SK-N-SH treated with all-trans-retinoic acid at 6 μM for 48 hours (cell line): ENCODE results near the gene SPATA22.
"Not testable (repeated sequence)": the region's sequence is repeated elsewhere in the genome, so short reads cannot be mapped to it uniquely, and the experiment has no call there.

Experiments
- ATAC-seq: fragments of 200-7000 bp; cut with Tn5 transposase; 3 replicates; pipeline ENCODE4 v1.9.1; 2020; ENCODE audit warnings: mild to moderate bottlenecking, moderate library complexity
- ARNTL ChIP-seq: fragments of 450-650 bp; formaldehyde crosslinking; IDR thresholded peaks from 2 replicates; pipeline ENCODE4 v1.5.0; 2020; ENCODE audit warnings: low read depth, mild to moderate bottlenecking, moderate library complexity, borderline replicate concordance
- BACH2 ChIP-seq: fragments of 250-450 bp; sonication (Bioruptor Pico); IDR thresholded peaks from 2 replicates; pipeline ENCODE4 v1.9.0; 2021; ENCODE audit warnings: mild to moderate bottlenecking, borderline replicate concordance
- CSDC2 ChIP-seq: fragments of 250-450 bp; sonication (Bioruptor Pico); IDR thresholded peaks from 2 replicates; pipeline ENCODE4 v1.5.0; 2020; ENCODE audit warnings: mild to moderate bottlenecking, moderate library complexity
- ESRRG ChIP-seq: fragments of 250-450 bp; sonication (Bioruptor Pico); IDR thresholded peaks from 2 replicates; pipeline ENCODE4 v1.6.1; 2021; ENCODE audit warnings: mild to moderate bottlenecking
- GLIS3 ChIP-seq: fragments of 250-450 bp; sonication (Bioruptor Pico); IDR thresholded peaks from 2 replicates; pipeline ENCODE4 v1.5.0; 2020; ENCODE audit warnings: mild to moderate bottlenecking, moderate library complexity
- ISL1 ChIP-seq: fragments of 250-450 bp; sonication (Bioruptor Pico); IDR thresholded peaks from 2 replicates; pipeline ENCODE4 v2.1.2; 2022; ENCODE audit warnings: mild to moderate bottlenecking, moderate library complexity
- OSR1 ChIP-seq: fragments of 250-450 bp; sonication (Bioruptor Pico); IDR thresholded peaks from 2 replicates; pipeline ENCODE4 v1.8.0; 2022; ENCODE audit warnings: moderate library complexity, mild to moderate bottlenecking, inconsistent platforms
- PPARA ChIP-seq: fragments of 250-450 bp; sonication (Bioruptor Pico); IDR thresholded peaks from 2 replicates; pipeline ENCODE4 v1.5.0; 2020; ENCODE audit warnings: mild to moderate bottlenecking, borderline replicate concordance
- SNAI2 ChIP-seq: fragments of 250-450 bp; sonication (Bioruptor Pico); IDR thresholded peaks from 2 replicates; pipeline ENCODE4 v1.5.0; 2020; ENCODE audit warnings: mild to moderate bottlenecking, moderate library complexity
- TCF4 ChIP-seq: fragments of 250-450 bp; sonication (Bioruptor Pico); IDR thresholded peaks from 2 replicates; pipeline ENCODE4 v1.8.0; 2021; ENCODE audit warnings: mild to moderate bottlenecking, moderate library complexity, borderline replicate concordance
- TOX ChIP-seq: fragments of 250-450 bp; sonication (Bioruptor Pico); IDR thresholded peaks from 2 replicates; pipeline ENCODE4 v1.8.0; 2021; ENCODE audit warnings: mild to moderate bottlenecking, moderate library complexity, borderline replicate concordance
- ZC3H10 ChIP-seq: fragments of 250-450 bp; sonication (Bioruptor Pico); IDR thresholded peaks from 2 replicates; pipeline ENCODE4 v1.5.1; 2021; ENCODE audit warnings: mild to moderate bottlenecking, moderate library complexity
- ZFP30 ChIP-seq: fragments of 450-650 bp; formaldehyde crosslinking; IDR thresholded peaks from 2 replicates; pipeline ENCODE4 v1.5.0; 2022; ENCODE audit warnings: mild to moderate bottlenecking, moderate library complexity
- ZNF565 ChIP-seq: fragments of 450-650 bp; formaldehyde crosslinking; conservative IDR thresholded peaks from 2 replicates; pipeline ENCODE4 v1.5.0; 2020; ENCODE audit warnings: low read depth, mild to moderate bottlenecking, moderate library complexity
- TF ChIP-seq, protein P1 (sequence below): fragments of 250-450 bp; sonication (Bioruptor Pico); IDR thresholded peaks from 2 replicates; pipeline ENCODE4 v1.8.0; 2021; ENCODE audit warnings: low read depth, mild to moderate bottlenecking, moderate library complexity, borderline replicate concordance
- TF ChIP-seq, protein P2 (sequence below): fragments of 250-450 bp; sonication (Bioruptor Pico); IDR thresholded peaks from 2 replicates; pipeline ENCODE4 v1.5.1; 2020; ENCODE audit warnings: low read depth, mild to moderate bottlenecking, moderate library complexity
- TF ChIP-seq, protein P3 (sequence below): fragments of 250-450 bp; sonication (Bioruptor Pico); IDR thresholded peaks from 2 replicates; pipeline ENCODE4 v1.5.0; 2020; ENCODE audit warnings: mild to moderate bottlenecking, moderate library complexity
- TF ChIP-seq, protein P4 (sequence below): fragments of 250-450 bp; sonication (Bioruptor Pico); IDR thresholded peaks from 2 replicates; pipeline ENCODE4 v1.8.0; 2020; ENCODE audit warnings: mild to moderate bottlenecking, moderate library complexity, borderline replicate concordance
- TF ChIP-seq, protein P5 (sequence below): fragments of 250-450 bp; sonication (Bioruptor Pico); IDR thresholded peaks from 2 replicates; pipeline ENCODE4 v1.5.1; 2021; ENCODE audit warnings: mild to moderate bottlenecking, moderate library complexity

Gene SPATA22

DNA sequence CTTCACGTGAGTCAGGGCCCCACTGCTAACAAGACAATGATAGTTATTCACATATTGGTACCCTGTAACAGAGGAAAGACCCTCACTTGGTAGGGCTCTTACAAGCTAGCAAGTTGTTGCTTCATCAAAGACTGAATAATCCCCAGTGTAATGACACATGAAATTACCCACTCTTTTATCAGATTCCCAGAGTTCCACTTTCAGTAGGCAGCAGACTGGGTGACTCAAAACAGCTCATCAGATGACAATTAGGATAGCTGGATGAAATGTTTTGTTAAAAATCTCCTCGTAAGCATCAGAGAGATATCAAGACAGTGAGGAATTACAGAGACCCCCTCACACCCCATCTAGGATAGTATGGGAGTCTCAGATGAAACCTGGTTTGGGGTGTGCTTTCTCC is 31.2 kb downstream of the SPATA22 start:
- no peak for ATAC-seq
- TF ChIP-seq TCF4 (CRISPR knock-in tag) (no peak), ARNTL (no peak), PPARA (CRISPR knock-in tag) (no peak), TOX (CRISPR knock-in tag) (no peak), SNAI2 (CRISPR knock-in tag) (no peak), CSDC2 (no peak), ZNF565 (no peak)
- TF ChIP-seq, protein P1, sequence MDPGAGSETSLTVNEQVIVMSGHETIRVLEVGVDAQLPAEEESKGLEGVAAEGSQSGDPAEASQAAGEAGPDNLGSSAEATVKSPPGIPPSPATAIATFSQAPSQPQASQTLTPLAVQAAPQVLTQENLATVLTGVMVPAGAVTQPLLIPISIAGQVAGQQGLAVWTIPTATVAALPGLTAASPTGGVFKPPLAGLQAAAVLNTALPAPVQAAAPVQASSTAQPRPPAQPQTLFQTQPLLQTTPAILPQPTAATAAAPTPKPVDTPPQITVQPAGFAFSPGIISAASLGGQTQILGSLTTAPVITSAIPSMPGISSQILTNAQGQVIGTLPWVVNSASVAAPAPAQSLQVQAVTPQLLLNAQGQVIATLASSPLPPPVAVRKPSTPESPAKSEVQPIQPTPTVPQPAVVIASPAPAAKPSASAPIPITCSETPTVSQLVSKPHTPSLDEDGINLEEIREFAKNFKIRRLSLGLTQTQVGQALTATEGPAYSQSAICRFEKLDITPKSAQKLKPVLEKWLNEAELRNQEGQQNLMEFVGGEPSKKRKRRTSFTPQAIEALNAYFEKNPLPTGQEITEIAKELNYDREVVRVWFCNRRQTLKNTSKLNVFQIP (CRISPR knock-in tag) = no peak
- TF ChIP-seq, protein P2, sequence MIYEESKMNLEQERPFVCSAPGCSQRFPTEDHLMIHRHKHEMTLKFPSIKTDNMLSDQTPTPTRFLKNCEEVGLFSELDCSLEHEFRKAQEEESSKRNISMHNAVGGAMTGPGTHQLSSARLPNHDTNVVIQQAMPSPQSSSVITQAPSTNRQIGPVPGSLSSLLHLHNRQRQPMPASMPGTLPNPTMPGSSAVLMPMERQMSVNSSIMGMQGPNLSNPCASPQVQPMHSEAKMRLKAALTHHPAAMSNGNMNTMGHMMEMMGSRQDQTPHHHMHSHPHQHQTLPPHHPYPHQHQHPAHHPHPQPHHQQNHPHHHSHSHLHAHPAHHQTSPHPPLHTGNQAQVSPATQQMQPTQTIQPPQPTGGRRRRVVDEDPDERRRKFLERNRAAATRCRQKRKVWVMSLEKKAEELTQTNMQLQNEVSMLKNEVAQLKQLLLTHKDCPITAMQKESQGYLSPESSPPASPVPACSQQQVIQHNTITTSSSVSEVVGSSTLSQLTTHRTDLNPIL = no peak
- TF ChIP-seq, protein P3, sequence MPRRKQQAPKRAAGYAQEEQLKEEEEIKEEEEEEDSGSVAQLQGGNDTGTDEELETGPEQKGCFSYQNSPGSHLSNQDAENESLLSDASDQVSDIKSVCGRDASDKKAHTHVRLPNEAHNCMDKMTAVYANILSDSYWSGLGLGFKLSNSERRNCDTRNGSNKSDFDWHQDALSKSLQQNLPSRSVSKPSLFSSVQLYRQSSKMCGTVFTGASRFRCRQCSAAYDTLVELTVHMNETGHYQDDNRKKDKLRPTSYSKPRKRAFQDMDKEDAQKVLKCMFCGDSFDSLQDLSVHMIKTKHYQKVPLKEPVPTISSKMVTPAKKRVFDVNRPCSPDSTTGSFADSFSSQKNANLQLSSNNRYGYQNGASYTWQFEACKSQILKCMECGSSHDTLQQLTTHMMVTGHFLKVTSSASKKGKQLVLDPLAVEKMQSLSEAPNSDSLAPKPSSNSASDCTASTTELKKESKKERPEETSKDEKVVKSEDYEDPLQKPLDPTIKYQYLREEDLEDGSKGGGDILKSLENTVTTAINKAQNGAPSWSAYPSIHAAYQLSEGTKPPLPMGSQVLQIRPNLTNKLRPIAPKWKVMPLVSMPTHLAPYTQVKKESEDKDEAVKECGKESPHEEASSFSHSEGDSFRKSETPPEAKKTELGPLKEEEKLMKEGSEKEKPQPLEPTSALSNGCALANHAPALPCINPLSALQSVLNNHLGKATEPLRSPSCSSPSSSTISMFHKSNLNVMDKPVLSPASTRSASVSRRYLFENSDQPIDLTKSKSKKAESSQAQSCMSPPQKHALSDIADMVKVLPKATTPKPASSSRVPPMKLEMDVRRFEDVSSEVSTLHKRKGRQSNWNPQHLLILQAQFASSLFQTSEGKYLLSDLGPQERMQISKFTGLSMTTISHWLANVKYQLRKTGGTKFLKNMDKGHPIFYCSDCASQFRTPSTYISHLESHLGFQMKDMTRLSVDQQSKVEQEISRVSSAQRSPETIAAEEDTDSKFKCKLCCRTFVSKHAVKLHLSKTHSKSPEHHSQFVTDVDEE (CRISPR knock-in tag) = no peak

DNA sequence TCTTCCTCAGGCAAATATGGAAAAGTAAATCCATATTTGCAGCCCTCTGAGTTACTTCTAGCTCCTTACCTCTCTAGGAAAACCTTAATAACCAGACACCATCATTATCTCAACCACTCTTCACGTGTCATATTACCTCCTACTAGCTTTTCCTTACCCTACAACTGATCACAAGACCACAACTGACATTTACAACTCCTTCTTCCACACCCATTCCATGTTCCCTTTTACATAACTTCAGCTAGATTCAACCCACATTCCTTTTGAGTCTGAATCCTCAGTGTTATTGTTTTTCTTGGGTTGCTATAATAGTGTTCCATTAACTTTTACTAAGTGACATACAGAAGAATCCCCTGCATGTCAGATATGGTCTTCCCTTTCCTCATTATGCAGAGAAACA is 33.3 kb downstream of the SPATA22 start:
- ATAC-seq = no peak
- no peak for TF ChIP-seq ZC3H10
- TF ChIP-seq GLIS3 (CRISPR knock-in tag) = no peak
- no peak for TF ChIP-seq ESRRG (CRISPR knock-in tag)

DNA sequence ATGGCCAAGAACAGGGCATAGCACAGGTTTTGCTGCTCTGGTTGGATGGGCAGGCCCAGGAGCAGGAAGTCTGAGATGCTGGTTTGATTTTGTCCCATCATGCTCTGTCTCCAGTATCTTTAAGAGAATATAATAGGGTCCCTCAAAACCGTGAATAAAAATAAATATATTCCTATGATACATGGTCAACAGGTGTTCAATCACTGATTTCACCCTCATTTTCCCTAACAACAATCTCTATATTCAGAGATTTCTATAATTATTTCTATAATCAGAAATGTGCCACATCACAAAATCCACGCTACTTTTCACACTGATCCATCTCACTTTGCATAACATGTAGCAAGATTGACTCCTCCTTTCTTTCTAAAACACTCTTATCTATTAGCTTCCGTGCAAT is 37.9 kb downstream of the SPATA22 start, which contains the start of gene OR1E2:
Gene OR1E2 (minus strand): TSS at position 101 of the 400 bp plus-strand sequence. CDS start 0 bp downstream, at position 101.
- TF ChIP-seq ESRRG (CRISPR knock-in tag) (no peak), ZFP30 (CRISPR knock-in tag) (no peak), ARNTL (no peak), CSDC2 (no peak), OSR1 (no peak), TCF4 (CRISPR knock-in tag) (no peak), BACH2 (CRISPR knock-in tag) (no peak), TOX (CRISPR knock-in tag) (no peak)
- TF ChIP-seq, protein P3 (CRISPR knock-in tag) = no peak
- TF ChIP-seq, protein P1 (CRISPR knock-in tag) = no peak
- no peak for ATAC-seq

DNA sequence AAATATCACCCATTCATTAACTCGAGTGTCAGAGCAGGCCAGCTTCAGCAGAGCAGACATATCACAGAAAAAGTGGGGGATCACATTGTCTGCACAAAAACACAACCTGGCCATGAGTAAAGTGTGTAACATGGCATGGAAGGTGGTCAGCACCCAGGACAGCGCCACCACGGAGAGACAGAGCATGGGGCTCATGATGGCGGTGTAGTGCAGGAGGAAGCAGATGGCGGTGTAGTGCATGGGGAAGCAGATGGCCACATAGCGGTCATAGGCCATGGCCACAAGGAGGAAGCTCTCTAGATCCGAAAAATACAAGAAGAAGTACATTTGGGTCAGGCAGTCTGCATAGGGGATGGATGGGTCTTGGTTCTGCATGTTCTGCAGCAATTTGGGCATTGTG is 38.4 kb downstream of the SPATA22 start:
- ATAC-seq = not testable (repeated sequence)

DNA sequence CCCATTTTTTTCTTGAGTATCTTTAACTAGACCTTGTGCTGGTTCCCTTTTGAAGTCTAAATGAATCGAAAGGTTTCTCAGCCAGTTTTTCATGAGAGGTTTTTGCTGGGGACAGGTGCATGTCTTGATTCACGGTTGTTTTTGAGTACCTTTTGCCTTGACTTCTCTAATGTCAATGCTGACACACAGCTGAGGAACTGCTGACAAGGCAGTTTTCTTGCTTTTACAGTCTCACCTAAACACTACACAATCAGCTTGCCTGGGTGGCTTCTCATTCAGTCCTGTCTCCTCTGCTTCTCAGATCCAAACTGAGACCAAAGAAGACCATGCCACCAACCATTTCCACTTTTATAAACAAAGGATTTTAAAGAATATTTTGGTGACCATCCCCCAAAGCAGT is 53.4 kb downstream of the SPATA22 start:
- ATAC-seq = no peak
- TF ChIP-seq ZFP30 (CRISPR knock-in tag) (no peak), OSR1 (no peak), ISL1 (CRISPR knock-in tag) (no peak)
- TF ChIP-seq, protein P4, sequence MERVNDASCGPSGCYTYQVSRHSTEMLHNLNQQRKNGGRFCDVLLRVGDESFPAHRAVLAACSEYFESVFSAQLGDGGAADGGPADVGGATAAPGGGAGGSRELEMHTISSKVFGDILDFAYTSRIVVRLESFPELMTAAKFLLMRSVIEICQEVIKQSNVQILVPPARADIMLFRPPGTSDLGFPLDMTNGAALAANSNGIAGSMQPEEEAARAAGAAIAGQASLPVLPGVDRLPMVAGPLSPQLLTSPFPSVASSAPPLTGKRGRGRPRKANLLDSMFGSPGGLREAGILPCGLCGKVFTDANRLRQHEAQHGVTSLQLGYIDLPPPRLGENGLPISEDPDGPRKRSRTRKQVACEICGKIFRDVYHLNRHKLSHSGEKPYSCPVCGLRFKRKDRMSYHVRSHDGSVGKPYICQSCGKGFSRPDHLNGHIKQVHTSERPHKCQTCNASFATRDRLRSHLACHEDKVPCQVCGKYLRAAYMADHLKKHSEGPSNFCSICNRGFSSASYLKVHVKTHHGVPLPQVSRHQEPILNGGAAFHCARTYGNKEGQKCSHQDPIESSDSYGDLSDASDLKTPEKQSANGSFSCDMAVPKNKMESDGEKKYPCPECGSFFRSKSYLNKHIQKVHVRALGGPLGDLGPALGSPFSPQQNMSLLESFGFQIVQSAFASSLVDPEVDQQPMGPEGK = no peak
- TF ChIP-seq, protein P2 = no peak
- TF ChIP-seq, protein P5, sequence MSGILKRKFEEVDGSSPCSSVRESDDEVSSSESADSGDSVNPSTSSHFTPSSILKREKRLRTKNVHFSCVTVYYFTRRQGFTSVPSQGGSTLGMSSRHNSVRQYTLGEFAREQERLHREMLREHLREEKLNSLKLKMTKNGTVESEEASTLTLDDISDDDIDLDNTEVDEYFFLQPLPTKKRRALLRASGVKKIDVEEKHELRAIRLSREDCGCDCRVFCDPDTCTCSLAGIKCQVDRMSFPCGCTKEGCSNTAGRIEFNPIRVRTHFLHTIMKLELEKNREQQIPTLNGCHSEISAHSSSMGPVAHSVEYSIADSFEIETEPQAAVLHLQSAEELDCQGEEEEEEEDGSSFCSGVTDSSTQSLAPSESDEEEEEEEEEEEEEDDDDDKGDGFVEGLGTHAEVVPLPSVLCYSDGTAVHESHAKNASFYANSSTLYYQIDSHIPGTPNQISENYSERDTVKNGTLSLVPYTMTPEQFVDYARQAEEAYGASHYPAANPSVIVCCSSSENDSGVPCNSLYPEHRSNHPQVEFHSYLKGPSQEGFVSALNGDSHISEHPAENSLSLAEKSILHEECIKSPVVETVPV (CRISPR knock-in tag) = no peak
